ENCODE data around the gene PARD3. TPM values are rescaled to one million over a fixed set of nuclear protein-coding genes. Genes with fewer than 3 reads are reported as not detected.

Gene PARD3
- total and polyA plus RNA-seq, 10 of the 15 experiments (the other 5 are each of a cell fraction or from before 2014, with no cell fraction given): 2.6 to 43.1 (median 13.9) TPM

DNA sequence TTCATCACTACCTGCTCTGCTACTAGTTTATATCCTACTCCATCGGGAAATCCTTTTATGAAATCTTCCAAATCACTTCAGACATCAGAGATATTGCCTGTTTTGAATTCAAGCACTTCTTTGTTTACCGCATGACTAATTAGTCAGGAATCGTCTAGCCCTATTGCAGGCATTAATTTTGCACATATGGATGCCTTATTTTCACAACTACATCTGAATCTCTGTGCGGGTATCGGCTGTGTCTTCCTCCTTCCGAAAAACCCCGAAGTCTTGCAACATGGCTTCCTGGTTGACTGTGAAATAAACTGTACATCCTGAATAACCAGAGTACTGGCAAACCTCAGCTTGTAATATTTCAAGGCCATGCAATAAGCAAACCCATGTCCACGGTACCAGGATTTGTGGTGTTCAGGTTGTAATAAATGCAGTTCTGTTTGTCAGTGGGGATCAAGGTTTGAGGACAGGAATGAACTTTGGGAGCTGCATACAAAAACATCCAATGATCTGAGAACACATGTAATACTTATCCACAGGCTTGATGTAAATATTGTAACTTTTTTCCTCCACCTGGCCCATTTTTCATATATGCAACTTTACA, 642.1 kb downstream of the PARD3 start (continued):
- no peak for TF ChIP-seq SMC3 (IDR thresholded peaks at IDR 0.05; ENCODE audit: borderline replicate concordance, low read length)

DNA sequence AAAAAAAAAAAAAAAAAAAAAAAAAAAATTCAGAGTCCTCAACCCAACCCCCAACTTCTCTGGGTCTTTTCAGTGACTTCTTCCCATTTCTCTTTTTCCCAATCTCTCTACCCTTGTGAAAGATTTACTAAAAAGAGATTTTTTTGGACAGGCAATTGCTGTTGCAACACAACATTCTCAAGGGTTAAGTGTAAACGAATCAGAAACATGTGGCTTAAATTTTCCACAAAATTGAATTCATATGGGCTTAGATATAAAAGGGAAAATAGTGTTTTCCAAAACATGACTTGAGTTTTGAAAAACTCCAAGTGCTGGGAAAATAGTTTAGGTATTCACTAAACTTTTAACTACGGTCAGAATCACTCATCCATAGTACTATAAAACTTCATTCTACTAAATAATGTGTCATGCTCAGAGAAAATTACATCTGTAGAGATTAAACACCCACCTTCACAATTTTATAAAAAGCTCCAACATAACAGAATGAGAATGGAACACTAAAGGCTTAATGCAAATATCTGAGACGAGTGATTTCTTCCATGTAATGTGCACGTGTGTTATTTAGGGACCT, 643.1 kb downstream of the PARD3 start:
- ChIA-PET SMC1A (ENCODE audit: uncharacterized antibody, unreplicated experiment) (interaction anchor here (0.7 kb wide), 1 partner anchor 51 kb away, joined by 3 read pairs; no protein-coding TSS in a partner anchor), CTCF (no interaction called here), RAD21 (ENCODE audit: unreplicated experiment) (no interaction called here), POLR2A (no interaction called here)
- TF ChIP-seq HDGF (IDR thresholded peaks at IDR 0.05) (no peak), CHD2 (IDR thresholded peaks at IDR 0.05; ENCODE audit: borderline replicate concordance, low read depth, low read length) (no peak), RBBP5 (conservative IDR thresholded peaks at IDR 0.05) (no peak), RUNX3 (IDR thresholded peaks at IDR 0.05; ENCODE audit: low read length) (no peak), BACH1 (IDR thresholded peaks at IDR 0.05; ENCODE audit: borderline replicate concordance) (no peak), DPF2 (IDR thresholded peaks at IDR 0.05) (no peak)
- TF ChIP-seq, protein P1, sequence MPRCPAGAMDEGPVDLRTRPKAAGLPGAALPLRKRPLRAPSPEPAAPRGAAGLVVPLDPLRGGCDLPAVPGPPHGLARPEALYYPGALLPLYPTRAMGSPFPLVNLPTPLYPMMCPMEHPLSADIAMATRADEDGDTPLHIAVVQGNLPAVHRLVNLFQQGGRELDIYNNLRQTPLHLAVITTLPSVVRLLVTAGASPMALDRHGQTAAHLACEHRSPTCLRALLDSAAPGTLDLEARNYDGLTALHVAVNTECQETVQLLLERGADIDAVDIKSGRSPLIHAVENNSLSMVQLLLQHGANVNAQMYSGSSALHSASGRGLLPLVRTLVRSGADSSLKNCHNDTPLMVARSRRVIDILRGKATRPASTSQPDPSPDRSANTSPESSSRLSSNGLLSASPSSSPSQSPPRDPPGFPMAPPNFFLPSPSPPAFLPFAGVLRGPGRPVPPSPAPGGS (IDR thresholded peaks at IDR 0.05; ENCODE audit: borderline replicate concordance, insufficient read depth, low read depth, low read length, poor library complexity, severe bottlenecking): no peak
- TF ChIP-seq, protein P2, sequence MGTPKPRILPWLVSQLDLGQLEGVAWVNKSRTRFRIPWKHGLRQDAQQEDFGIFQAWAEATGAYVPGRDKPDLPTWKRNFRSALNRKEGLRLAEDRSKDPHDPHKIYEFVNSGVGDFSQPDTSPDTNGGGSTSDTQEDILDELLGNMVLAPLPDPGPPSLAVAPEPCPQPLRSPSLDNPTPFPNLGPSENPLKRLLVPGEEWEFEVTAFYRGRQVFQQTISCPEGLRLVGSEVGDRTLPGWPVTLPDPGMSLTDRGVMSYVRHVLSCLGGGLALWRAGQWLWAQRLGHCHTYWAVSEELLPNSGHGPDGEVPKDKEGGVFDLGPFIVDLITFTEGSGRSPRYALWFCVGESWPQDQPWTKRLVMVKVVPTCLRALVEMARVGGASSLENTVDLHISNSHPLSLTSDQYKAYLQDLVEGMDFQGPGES (IDR thresholded peaks at IDR 0.05): no peak
- intact Hi-C loops (cut with micrococcal nuclease; ENCODE audit: unreplicated experiment): no loop called here
- H2AFZ ChIP-seq (ENCODE audit: control insufficient read depth, low read depth, low read length): no peak overlapping the region
- no TSS peak for BruUV-seq (replicated peaks)
- H3K4me1 ChIP-seq (ENCODE audit: control insufficient read depth, insufficient read depth, low read length): no peaks in the 10 kb centered on the region
- no peaks in the 10 kb centered on the region for H3K36me3 ChIP-seq (ENCODE audit: control insufficient read depth in 2 of 2, insufficient read depth in 2 of 2, low read length in 1 of 2)
- H3K27ac ChIP-seq (ENCODE audit: control insufficient read depth, insufficient read depth): no peak overlapping the region
- no peak for FAIRE-seq
- no peak overlapping the region for H3K4me3 ChIP-seq
- H3K9ac ChIP-seq (ENCODE audit: control insufficient read depth, insufficient read depth, low read length): no peak overlapping the region
- no peaks in the 10 kb centered on the region for H3K27me3 ChIP-seq (replicated peaks in 1 of 2; ENCODE audit: control insufficient read depth in 2 of 2, insufficient read depth in 2 of 2, low read length in 1 of 2)
- H3K79me2 ChIP-seq (ENCODE audit: control insufficient read depth, insufficient read depth, low read length): no peaks in the 10 kb centered on the region
- no peak overlapping the region for H3K4me2 ChIP-seq (ENCODE audit: control insufficient read depth, insufficient read depth)
- 15% methylated on average over 4 of the region's 4 CpGs for WGBS (ENCODE audit: insufficient coverage, insufficient replicate concordance, low lambda C conversion rate, missing lambda C conversion rate)
- no peaks in the 10 kb centered on the region for H4K20me1 ChIP-seq (ENCODE audit: control insufficient read depth, insufficient read depth)
- no peak for ATAC-seq
- H3K9me3 ChIP-seq (replicated peaks; ENCODE audit: control insufficient read depth, insufficient read depth, low read length): no peaks in the 10 kb centered on the region
- in situ Hi-C loops (cut with MboI): no loop called here
- DNase-seq (ENCODE audit: low read depth, low spot score): no peak

Measured in GM12878 (cell line).